Vagina (tissue), 2 donors: ENCODE results near the gene TLN1.

ENCODE experiments used
- CTCF ChIP-seq, 3 experiments: fragments of 450-650 bp in 2 of 3; fragments of 200-600 bp in 1 of 3; sonication (generic) in 1 of 3; IDR thresholded peaks; one replicate each; pipeline ENCODE4 v1.5.1; 2017 to 2019; ENCODE audit warnings: antibody characterized with exemption in 3 of 3, mild to moderate bottlenecking in 2 of 3, moderate library complexity in 2 of 3
- POLR2A ChIP-seq, 2 donors: fragments of 450-650 bp; IDR thresholded peaks; one replicate each; pipeline ENCODE4 v1.6.1; 2017; ENCODE audit warnings: antibody characterized with exemption in 2 of 2, mild to moderate bottlenecking in 2 of 2, moderate library complexity in 2 of 2
- POLR2AphosphoS5 ChIP-seq, 2 donors: sonication (generic); formaldehyde crosslinking; IDR thresholded peaks; one replicate each; pipeline ENCODE4 v1.9.0; 2017; ENCODE audit warnings: antibody characterized with exemption in 2 of 2, mild to moderate bottlenecking in 2 of 2, low read depth in 1 of 2; ENCODE audit not compliant: insufficient read depth in 1 of 2

- TF ChIP-seq CTCF (IDR thresholded peaks at IDR 0.05) (no peak), POLR2AphosphoS5 (IDR thresholded peaks at IDR 0.05; ENCODE audit: insufficient read depth in 1 of 2, low read depth in 1 of 2) (no peak), POLR2A (IDR thresholded peaks at IDR 0.05) (no peak)
Measured at GRCh38 chr9:35700031-35700430, 32.0 kb downstream of the TLN1 start.
